ENCODE measurements around the gene TCAIM.

TCAIM gene

GRCh38 chr3:44434834-44435510, 96.4 kb downstream of the TCAIM start:
- intact Hi-C loops (cut with DNase I), result no loop called here
- no peak for DNase-seq

GRCh38 chr3:44436181-44436580, 97.6 kb downstream of the TCAIM start:
- no peak for DNase-seq
- intact Hi-C loops (cut with DNase I), result no loop called here

- intact Hi-C loops (cut with DNase I), result no loop called here
Observed at GRCh38 chr3:44437800-44438199, 99.2 kb downstream of the TCAIM start.

GRCh38 chr3:44439499-44440295, 101.1 kb downstream of the TCAIM start:
- intact Hi-C loops (cut with DNase I), result no loop called here
- DNase-seq, result peak in 36 of 42 donors; percentile 3 to 67 (median 35)

More at GRCh38 chr3:44437800-44438199, 99.2 kb downstream of the TCAIM start:
- no peak for DNase-seq

GRCh38 chr3:44442596-44443309, 104.2 kb downstream of the TCAIM start:
- intact Hi-C loops (cut with DNase I), result no loop called here
- DNase-seq, result peak in 25 of 42 donors; percentile 3 to 69 (median 32)

- no peak for DNase-seq
- intact Hi-C loops (cut with DNase I), result no loop called here
Observed at GRCh38 chr3:44444437-44444836, 105.9 kb downstream of the TCAIM start.

- intact Hi-C loops (cut with DNase I), result no loop called here
- no peak for DNase-seq
Observed at GRCh38 chr3:44444896-44445691, 106.5 kb downstream of the TCAIM start.

- intact Hi-C loops (cut with DNase I), result no loop called here
- DNase-seq, result no peak
Observed at GRCh38 chr3:44445786-44446185, 107.2 kb downstream of the TCAIM start.

- intact Hi-C loops (cut with DNase I), result no loop called here
- DNase-seq, result no peak
Observed at GRCh38 chr3:44446929-44447328, 108.4 kb downstream of the TCAIM start.

- DNase-seq, result peak in 1 of 42 donors; percentile 31
- intact Hi-C loops (cut with DNase I), result no loop called here
Observed at GRCh38 chr3:44451441-44451840, 112.9 kb downstream of the TCAIM start.

GRCh38 chr3:44454258-44454657, 115.7 kb downstream of the TCAIM start:
- intact Hi-C loops (cut with DNase I), result no loop called here
- peak in 1 of 42 donors; percentile 10 for DNase-seq

GRCh38 chr3:44455318-44455717, 116.8 kb downstream of the TCAIM start:
- intact Hi-C loops (cut with DNase I), result no loop called here

More at GRCh38 chr3:44455318-44455717, 116.8 kb downstream of the TCAIM start:
- DNase-seq, result peak in 1 of 42 donors; percentile 17
